Aorta (tissue), 5 donors: ENCODE measurements around the gene KIF18A. TPM values are rescaled to one million over a fixed set of nuclear protein-coding genes. Genes with fewer than 3 reads are reported as not detected.
"Not testable (repeated sequence)": the region's sequence is repeated elsewhere in the genome, so short reads cannot be mapped to it uniquely, and the experiment has no call there.

Source experiments
- ATAC-seq: fragments of 200-7000 bp; cut with Tn5 transposase; one replicate; pipeline ENCODE4 v1.9.1; 2022; ENCODE audit warnings: moderate library complexity; ENCODE audit not compliant: low FRiP score
- DNase-seq, 2 donors: peaks; one replicate each; pipeline ENCODE4 v3.0.0-alpha.2; 2020
- H3K27ac ChIP-seq, 2 donors: one replicate each; pipeline ENCODE4 v1.5.1; 2013; ENCODE audit warnings: low read length in 2 of 2, mild to moderate bottlenecking in 2 of 2, moderate library complexity in 2 of 2, control low read depth in 1 of 2, inconsistent platforms in 1 of 2, low read depth in 1 of 2
- H3K27me3 ChIP-seq, 2 donors: one replicate each; pipeline ENCODE4 v1.6.1; 2013; ENCODE audit warnings: control low read depth in 1 of 2, low read length in 1 of 2, mild to moderate bottlenecking in 1 of 2, moderate library complexity in 1 of 2; ENCODE audit not compliant: insufficient read depth in 2 of 2, control insufficient read depth in 1 of 2
- H3K36me3 ChIP-seq, 2 donors: one replicate each; pipeline ENCODE4 v1.6.1; 2013; ENCODE audit warnings: control low read depth in 1 of 2, low read length in 1 of 2, mild to moderate bottlenecking in 1 of 2; ENCODE audit not compliant: insufficient read depth in 2 of 2, control insufficient read depth in 1 of 2
- H3K4me1 ChIP-seq, 2 donors: one replicate each; pipeline ENCODE4 v1.6.1; 2013; ENCODE audit warnings: low read length in 2 of 2, control low read depth in 1 of 2, mild to moderate bottlenecking in 1 of 2, moderate library complexity in 1 of 2; ENCODE audit not compliant: insufficient read depth in 2 of 2, control insufficient read depth in 1 of 2
- H3K4me3 ChIP-seq, 2 donors: one replicate each; pipeline ENCODE4 v1.5.1; 2013; ENCODE audit warnings: low read length in 2 of 2, control low read depth in 1 of 2, mild to moderate bottlenecking in 1 of 2
- H3K9me3 ChIP-seq: one replicate; pipeline ENCODE4 v1.6.1; 2013; ENCODE audit warnings: mild to moderate bottlenecking, low read length; ENCODE audit not compliant: control insufficient read depth
- WGBS, 2 donors: extraction: QIAGEN DNeasy Blood & Tissue Kit; methylation state at CpG; one replicate each; pipeline ENCODE4 v1.1.7; 2013; 5-methylcytosine and 5-hydroxymethylcytosine counted together
- intact Hi-C, 2 donors: fragments of 100-400 bp; cut with DNase I; formaldehyde crosslinking; loops; one replicate each; pipeline versions ENCODE4 v1.14.2 to v1.15.0; 2022
- polyA plus RNA-seq, 2 donors: library from polyadenylated mRNA; stranded (reverse); fragments of 200-250 nt; gene quantifications; one replicate each; pipeline ENCODE4 v1.2.3, GENCODE V29; 2013
- total RNA-seq, 2 donors: library from RNA; stranded (reverse); fragmentation: NEBNext Ultra II Directional; extraction: Animal tissue kit (Norgen Biotek cat#: 25700); gene quantifications; one replicate each; pipeline ENCODE4 v1.2.1, GENCODE V29; 2021
- donor health status: healthy with polysubstance abuse.
- donor health status: Bipolar disorder and iron deficiency.
- donor health status: DM: no; HTN: no; CAD: no.
- donor health status: DM: no; HTN: no; CAD: no.
- donor health status: DM: yes; HTN: yes; CAD: no.

Gene KIF18A
- total and polyA plus RNA-seq, 4 donors: 0.05 to 1.0 (median 0.74) TPM

GRCh38 chr11:28102300-28102699, 5.7 kb downstream of the KIF18A start:
- 77 to 82% methylated on average over 4 of the region's 4 CpGs for WGBS, 2 donors
- ATAC-seq: not testable (repeated sequence)
- intact Hi-C loops: loop anchor here in 1 of 2 donors (10.0 kb wide), 1 partner anchor 407 kb away; no protein-coding TSS in a partner anchor

DNA sequence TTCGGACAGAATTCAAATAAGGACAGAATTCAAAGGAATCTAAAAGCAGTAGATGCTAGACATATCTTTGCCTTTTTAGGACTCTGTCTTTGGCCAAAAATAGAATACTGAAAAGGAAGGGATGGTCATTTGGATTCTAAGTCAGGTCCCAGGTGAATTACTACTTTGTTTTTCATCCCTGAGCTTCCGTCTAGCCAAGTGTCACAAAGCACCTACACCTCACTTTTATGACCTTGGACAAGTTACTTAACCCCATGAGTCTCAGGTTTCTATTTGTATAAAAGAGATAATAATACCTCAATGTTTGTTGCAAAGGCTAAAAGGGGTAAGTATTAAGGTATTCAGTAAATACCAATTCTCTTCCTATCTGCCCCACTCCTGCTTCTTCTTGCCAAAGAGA, 7.3 kb downstream of the KIF18A start:
- intact Hi-C loops: loop anchor here in 1 of 2 donors (10.0 kb wide), 1 partner anchor 406 kb away; no protein-coding TSS in a partner anchor

More at GRCh38 chr11:28102300-28102699, 5.7 kb downstream of the KIF18A start:
- H3K4me1 ChIP-seq, H3K9me3 ChIP-seq, H3K36me3 ChIP-seq, H3K27me3 ChIP-seq, DNase-seq, H3K27ac ChIP-seq, H3K4me3 ChIP-seq: not testable (repeated sequence)

GRCh38 chr11:28099715-28100114, 8.2 kb downstream of the KIF18A start:
- DNase-seq (no peak), ATAC-seq (no peak)
- intact Hi-C loops: loop anchor here in 1 of 2 donors (10.0 kb wide), 1 partner anchor 405 kb away; no protein-coding TSS in a partner anchor
- H3K27ac ChIP-seq: no peak overlapping the region
- H3K36me3 ChIP-seq: no peaks in the 10 kb centered on the region
- no peaks in the 10 kb centered on the region for H3K27me3 ChIP-seq
- 39 to 47% methylated on average over 1 of the region's 1 CpG for WGBS, 2 donors
- no peak overlapping the region for H3K4me3 ChIP-seq
- no peaks in the 10 kb centered on the region for H3K9me3 ChIP-seq
- no peaks in the 10 kb centered on the region for H3K4me1 ChIP-seq

More for the DNA sequence above, 7.3 kb downstream of the KIF18A start:
- Histone ChIP-seq H3K27ac (no peak overlapping the region), H3K9me3 (no peaks in the 10 kb centered on the region), H3K4me3 (no peak overlapping the region), H3K36me3 (no peaks in the 10 kb centered on the region), H3K4me1 (no peaks in the 10 kb centered on the region), H3K27me3 (no peaks in the 10 kb centered on the region)
- ATAC-seq: no peak
- no peak for DNase-seq
- 79 to 86% methylated on average over 2 of the region's 2 CpGs for WGBS, 2 donors

DNA sequence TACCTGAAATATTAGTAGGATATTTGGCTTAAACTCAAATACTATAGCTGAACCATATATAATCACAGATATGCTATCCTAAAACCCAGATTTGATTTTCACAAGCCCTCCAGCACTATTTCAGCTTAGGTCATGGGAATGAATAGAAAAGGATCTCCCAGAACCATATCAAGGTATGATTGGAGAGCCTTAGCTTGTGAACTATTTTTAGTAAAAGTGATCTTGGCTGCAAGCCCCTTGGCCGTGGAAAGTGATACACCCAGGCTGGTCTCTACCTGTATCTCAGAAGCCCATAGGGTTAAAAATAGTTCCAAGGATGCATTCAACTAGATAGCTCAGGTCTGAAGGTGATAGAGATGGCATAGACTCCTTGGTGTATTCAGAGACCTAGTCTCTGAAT, 9.7 kb downstream of the KIF18A start:
- Histone ChIP-seq H3K27ac (no peak overlapping the region), H3K27me3 (no peaks in the 10 kb centered on the region), H3K36me3 (no peaks in the 10 kb centered on the region), H3K4me3 (no peak overlapping the region), H3K4me1 (no peaks in the 10 kb centered on the region), H3K9me3 (no peaks in the 10 kb centered on the region)
- ATAC-seq (no peak), DNase-seq (no peak)
- WGBS, 2 donors: 33 to 53% methylated on average over 1 of the region's 1 CpG
- intact Hi-C loops: no loop called here

- ATAC-seq: no peak
- DNase-seq: no peak
- H3K9me3 ChIP-seq: no peaks in the 10 kb centered on the region
- intact Hi-C loops: no loop called here
- no peak overlapping the region for H3K4me3 ChIP-seq
- no peaks in the 10 kb centered on the region for H3K4me1 ChIP-seq
- H3K27ac ChIP-seq: no peak overlapping the region
- no peaks in the 10 kb centered on the region for H3K27me3 ChIP-seq
- no peaks in the 10 kb centered on the region for H3K36me3 ChIP-seq
Observed at GRCh38 chr11:28092786-28093185, 15.2 kb downstream of the KIF18A start.

DNA sequence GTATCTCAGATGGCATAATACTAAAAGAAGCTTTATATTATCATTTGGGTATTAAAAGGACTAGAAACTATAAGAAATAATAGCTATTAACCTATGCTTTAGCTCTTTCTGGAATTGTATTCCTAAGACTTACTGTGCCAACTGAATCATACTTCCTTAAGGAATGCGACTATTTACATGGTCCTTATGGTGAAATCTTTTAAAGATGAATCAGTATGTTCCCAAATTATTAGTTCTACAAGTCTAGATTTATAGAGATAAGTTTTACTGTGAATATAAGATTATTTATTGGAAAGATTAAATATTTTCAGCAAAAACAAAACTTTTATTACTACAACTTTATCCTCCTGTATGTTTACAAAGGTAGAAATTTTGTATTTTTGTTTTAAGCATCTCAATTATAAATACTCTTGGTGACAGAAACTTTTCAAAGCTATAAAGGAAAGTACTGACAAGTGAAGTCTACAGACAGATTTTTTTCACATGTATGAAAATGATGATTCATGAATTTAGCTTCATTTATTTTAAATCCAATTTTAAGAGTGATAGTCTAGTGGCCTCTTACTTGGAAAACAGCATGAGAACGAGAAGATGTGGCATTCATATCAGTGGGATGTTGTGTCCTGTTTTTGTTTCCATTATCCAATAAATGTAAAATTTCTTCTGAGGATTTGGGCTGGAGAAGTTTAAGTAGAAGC, 17.8 kb downstream of the KIF18A start:
- Histone ChIP-seq H3K36me3 (no peaks in the 10 kb centered on the region), H3K27ac (no peak overlapping the region), H3K27me3 (no peaks in the 10 kb centered on the region), H3K9me3 (no peaks in the 10 kb centered on the region), H3K4me3 (no peak overlapping the region), H3K4me1 (no peaks in the 10 kb centered on the region)
- intact Hi-C loops: no loop called here
- 75 to 80% methylated on average over 2 of the region's 2 CpGs for WGBS, 2 donors
- ATAC-seq (no peak), DNase-seq (no peak)

DNA sequence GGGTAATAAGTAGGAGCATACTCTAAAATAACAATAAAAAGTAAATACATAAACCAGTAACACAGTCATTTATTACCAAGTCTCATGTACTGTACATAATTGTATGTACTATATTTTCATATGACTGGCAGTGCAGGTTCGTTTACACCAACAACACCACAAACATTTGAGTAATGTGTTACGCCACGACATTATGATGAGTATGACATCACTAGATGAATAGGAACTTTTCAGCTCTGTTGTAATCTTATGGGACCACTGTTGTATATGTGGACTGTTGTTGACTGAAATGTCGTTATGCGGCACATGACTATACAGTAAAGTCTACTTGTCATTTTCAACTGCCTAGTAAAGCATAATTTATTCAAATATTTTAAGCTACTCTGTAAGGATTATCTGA, 18.6 kb downstream of the KIF18A start:
- Histone ChIP-seq H3K9me3 (no peaks in the 10 kb centered on the region), H3K27ac (no peak overlapping the region), H3K4me3 (no peak overlapping the region), H3K27me3 (no peaks in the 10 kb centered on the region), H3K4me1 (no peaks in the 10 kb centered on the region), H3K36me3 (no peaks in the 10 kb centered on the region)
- no peak for ATAC-seq
- intact Hi-C loops: no loop called here
- 93 to 95% methylated on average over 5 of the region's 5 CpGs for WGBS, 2 donors
- no peak for DNase-seq

GRCh38 chr11:28087693-28088092, 20.3 kb downstream of the KIF18A start:
- intact Hi-C loops, H3K27ac ChIP-seq: not testable (repeated sequence)
- WGBS, 2 donors: 93 to 99% methylated on average over 3 of the region's 3 CpGs

DNA sequence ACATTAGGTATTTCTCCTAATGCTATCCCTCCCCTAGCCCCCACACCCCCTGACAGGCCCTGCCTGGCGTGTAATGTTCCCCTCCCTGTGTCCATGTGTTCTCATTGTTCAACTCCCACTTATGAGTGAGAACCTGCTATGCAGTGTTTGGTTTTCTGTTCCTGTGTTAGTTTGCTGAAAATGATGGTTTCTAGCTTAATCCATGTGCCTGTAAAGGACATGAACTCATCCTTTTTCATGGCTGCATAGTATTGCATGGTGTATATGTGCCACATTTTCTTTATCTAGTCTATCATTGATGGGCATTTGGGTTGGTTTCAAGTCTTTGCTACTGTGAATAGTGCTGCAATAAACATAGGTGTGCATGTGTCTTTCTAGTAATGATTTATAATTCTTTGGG, 20.8 kb downstream of the KIF18A start:
- H3K36me3 ChIP-seq, DNase-seq, intact Hi-C loops, H3K4me1 ChIP-seq, H3K27ac ChIP-seq, H3K27me3 ChIP-seq, H3K4me3 ChIP-seq, ATAC-seq, H3K9me3 ChIP-seq: not testable (repeated sequence)
- 95 to 100% methylated on average over 1 of the region's 1 CpG for WGBS, 2 donors

More at GRCh38 chr11:28087693-28088092, 20.3 kb downstream of the KIF18A start:
- not testable (repeated sequence) for H3K4me3 ChIP-seq, ATAC-seq, H3K27me3 ChIP-seq, DNase-seq, H3K36me3 ChIP-seq, H3K4me1 ChIP-seq, H3K9me3 ChIP-seq
